ENCODE results near the gene ZSWIM6.

The ZSWIM6 gene

DNA sequence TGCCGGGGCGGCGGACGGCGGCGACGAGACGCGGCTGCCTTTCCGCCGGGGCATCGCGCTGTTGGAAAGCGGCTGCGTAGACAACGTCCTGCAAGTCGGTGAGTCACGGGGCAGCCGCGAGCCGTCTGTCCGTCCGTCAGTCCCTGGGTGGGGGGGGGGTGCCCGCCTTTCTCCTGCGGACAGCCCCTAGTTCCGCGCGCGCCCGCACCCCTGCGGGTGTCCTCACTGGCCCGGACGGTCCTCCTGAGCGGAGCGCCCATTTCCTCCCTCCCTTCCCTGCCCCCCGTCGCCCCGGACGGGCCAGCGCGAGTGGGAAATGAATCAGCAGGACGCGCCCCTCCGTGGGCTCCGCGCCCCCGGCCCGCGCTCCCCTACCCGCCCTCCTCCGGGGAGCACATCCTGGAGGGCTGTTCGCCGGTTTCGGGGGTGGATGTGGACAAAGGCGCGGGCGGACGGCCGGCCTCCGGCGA lies 828 bp downstream of the ZSWIM6 start:
- no peak for DNase-seq (ENCODE audit: low read depth)

DNA sequence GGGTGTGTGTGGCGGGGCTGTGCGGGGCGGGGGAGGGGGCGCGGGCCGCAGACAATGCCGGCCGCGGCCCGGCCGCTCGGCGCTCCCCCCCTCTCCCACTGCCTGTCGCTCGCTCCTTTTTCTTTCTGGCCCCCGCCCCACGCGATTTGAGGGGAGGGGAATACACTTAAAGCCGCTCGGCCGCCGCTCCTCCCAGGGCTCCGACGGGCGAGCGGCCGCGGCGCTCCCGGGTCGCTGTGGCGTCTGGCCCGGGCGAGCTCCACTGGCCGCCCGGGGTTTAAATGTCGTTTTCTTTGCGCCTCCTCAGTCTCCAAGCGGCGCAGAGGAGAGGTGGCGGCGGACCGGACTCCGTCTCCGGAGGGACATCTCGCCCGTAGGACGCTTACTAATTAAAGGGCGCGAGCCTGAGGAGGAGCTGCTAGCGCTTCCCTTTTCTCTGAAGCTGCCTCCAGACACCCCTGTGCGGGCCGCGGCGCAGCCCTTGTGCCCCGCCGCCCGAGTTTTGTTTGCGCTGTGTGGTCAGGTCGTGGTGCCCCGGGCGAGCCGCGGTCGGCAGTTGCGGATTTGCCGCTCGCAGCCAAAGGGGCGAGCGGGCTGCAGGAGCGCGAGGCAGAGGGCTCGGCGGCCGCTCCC lies 1.4 kb downstream of the ZSWIM6 start:
- no peak for DNase-seq (ENCODE audit: low read depth)

GRCh38 chr5:61333954-61334867 lies 2.2 kb downstream of the ZSWIM6 start:
- DNase-seq (ENCODE audit: low read depth), result no peak

GRCh38 chr5:61334868-61335615 lies 3.0 kb downstream of the ZSWIM6 start:
- DNase-seq (ENCODE audit: low read depth), result no peak

DNA sequence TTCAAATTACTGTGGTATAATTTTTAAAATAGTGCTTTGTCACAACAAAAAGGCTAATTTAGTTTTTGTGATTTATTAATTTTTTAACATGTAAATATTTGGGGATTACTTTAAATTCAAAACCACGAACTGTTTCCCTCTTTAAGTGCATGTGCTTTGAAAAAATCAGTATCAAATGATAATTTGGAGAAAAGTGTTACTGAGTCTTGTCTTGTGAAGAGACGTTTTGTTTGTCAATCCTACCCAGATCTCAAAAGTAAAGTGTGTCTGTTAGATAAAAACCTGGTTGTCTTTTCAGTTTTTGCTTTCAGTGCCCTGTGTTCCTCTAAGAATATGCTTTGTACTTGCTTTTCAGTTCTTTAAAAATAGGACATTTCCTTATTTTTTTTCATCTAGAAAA lies 7.7 kb downstream of the ZSWIM6 start:
- DNase-seq (ENCODE audit: low read depth), result no peak

- DNase-seq (ENCODE audit: low read depth), result no peak
These were observed 8.8 kb downstream of the ZSWIM6 start for GRCh38 chr5:61340775-61341361.

DNA sequence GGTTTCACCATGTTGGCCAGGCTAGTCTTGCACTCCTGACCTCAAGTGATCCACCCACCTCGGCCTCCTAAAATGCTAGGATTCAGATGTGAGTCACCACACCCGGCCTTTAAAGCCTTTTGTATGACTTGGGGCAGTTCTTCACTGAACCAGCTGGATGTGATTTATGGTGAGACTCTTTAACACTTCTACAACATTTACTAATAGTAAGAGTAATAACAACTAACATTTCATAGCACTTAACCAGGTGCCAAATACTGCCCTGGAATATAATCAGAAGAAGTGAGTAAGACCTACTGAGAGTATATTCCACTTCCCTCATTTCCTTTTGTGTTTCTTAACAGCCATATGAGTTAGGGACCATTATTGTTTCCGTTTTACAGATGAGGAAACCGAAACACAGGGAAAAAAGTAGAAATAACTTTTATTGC lies 10.0 kb downstream of the ZSWIM6 start:
- DNase-seq (ENCODE audit: low read depth), result no peak

DNA sequence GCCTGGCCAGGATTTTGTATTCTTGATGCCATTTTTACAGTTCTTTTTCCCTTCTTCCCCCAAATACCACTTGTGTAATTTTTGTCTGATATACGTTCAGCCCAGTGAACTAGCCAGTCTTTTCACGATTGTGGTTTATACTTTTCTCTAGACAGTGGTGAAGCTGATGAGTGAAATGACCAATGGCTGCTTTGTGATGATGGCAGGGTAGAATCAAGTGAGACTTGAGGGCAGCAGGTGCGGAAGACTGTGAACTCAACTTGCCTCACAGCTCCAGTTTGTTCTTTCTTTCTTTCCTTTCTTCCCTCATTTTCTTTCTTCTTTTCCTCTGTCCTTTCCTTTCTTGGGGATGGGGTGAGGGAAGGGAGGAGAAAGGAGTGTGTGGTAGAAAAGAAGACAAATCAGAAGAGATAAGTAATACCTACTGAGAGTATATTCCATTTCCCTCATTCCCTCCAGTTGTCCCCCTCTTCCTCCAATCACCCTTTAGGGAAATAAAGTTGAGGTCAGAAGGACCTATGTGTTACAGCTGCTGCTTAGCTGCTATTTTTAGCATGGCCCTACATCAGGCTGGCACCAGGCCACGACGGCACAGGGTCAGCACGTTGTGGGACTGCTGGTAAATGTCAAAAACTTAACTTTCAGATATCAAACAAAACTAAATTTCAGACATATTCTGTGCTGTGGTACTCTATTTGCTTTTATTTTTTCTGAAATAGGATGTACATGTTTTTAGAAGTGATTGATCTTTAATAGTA lies 12.3 kb downstream of the ZSWIM6 start:
- no peak for DNase-seq (ENCODE audit: low read depth)

GRCh38 chr5:61346511-61346910 lies 14.5 kb downstream of the ZSWIM6 start:
- no peak for DNase-seq (ENCODE audit: low read depth)

GRCh38 chr5:61347080-61347479 lies 15.0 kb downstream of the ZSWIM6 start:
- DNase-seq (ENCODE audit: low read depth), result no peak

- DNase-seq (ENCODE audit: low read depth), result no peak
These were observed 16.4 kb downstream of the ZSWIM6 start for GRCh38 chr5:61348447-61348846.

- no peak for DNase-seq (ENCODE audit: low read depth)
These were observed 17.9 kb downstream of the ZSWIM6 start for GRCh38 chr5:61349935-61350334.

DNA sequence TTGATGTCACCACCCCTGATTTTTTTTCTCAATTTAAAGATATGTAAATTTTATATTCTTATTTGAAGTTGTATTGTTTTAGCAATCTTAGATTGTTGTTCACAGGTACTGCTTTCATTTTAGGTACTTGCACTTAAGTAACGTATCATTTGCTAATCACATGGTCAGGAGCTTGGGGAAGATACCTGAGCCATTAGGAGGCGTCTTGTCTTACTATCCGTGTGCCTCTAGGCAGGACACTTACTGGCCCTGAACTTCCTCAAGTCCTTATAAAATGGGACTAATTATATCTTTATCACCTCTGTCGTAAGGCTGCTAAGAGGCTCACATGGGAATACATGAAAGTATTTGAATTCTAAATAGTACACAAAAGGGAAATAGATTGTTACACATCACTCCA lies 18.5 kb downstream of the ZSWIM6 start:
- no peak for DNase-seq (ENCODE audit: low read depth)

DNA sequence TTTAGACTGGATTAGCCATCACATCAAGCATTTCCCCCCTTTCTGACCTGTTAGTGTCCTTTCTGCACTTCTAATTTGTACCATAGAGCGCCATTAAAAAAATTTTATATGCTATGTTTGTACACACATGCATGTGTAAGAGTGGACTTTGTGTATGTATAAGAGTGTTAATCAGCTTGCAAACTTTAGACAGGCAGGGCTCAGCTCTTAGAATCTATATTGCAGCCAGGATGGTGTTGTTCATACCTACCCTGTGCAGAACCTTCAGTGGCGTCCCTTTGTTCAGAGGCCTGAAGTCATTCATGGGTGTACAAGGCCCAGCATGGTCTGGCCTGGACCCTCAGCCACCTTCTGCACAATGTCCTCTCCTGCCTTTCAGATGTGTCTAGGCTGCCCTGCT lies 19.7 kb downstream of the ZSWIM6 start:
- no peak for DNase-seq (ENCODE audit: low read depth)

- no peak for DNase-seq (ENCODE audit: low read depth)
These were observed 20.1 kb downstream of the ZSWIM6 start for GRCh38 chr5:61352180-61352579.

GRCh38 chr5:61352612-61353156 lies 20.6 kb downstream of the ZSWIM6 start:
- DNase-seq (ENCODE audit: low read depth), result no peak

GRCh38 chr5:61353293-61353692 lies 21.2 kb downstream of the ZSWIM6 start:
- DNase-seq (ENCODE audit: low read depth), result no peak

DNA sequence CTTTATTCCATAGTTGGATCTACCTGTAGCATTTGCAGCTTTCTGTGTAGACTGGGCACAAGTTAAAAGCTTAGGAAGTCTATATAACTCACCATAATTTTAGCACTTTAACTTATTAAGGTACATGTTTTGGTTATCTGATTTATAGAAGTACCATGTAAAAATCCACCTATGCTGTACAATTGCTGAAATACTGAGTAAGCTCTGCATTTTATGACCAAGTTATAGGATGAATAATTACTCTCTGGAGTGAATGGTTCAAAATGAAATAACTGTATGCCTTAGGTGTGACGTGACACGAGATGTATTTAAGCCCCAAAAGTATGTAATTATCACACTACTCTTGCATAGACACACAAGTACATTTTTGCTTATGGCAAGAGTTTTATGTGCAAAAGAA lies 22.1 kb downstream of the ZSWIM6 start:
- DNase-seq (ENCODE audit: low read depth), result no peak

DNA sequence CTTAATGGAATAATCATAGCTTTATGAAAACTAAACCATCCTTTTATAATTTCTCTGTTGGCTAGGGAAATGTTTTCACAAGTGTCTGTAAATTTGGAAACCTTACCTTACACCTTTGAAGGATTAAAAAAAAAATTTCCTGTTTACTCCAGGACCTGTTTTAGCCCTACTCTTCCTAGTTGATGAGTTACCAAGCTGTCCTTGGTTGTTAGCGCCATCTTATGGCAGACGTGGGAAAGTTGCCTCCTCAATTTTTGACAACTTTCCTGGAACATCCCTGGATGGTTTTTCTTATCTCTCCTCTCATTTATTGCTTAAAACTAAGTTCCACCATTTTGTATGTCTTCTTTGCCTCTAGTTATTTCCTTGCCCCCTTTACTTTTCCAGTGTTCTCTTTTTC lies 25.7 kb downstream of the ZSWIM6 start:
- no peak for DNase-seq (ENCODE audit: low read depth)

- DNase-seq (ENCODE audit: low read depth), result no peak
These were observed 30.8 kb downstream of the ZSWIM6 start for GRCh38 chr5:61362796-61363368.
